Muscle of back (tissue), 11 donors: ENCODE data around the gene PDPR. TPM values are rescaled to one million over a fixed set of nuclear protein-coding genes. Genes with fewer than 3 reads are reported as not detected.
"Not testable (repeated sequence)": the region's sequence is repeated elsewhere in the genome, so short reads cannot be mapped to it uniquely, and the experiment has no call there.

ENCODE experiments used
- DNase-seq, 3 donors: peaks; one replicate each; pipeline versions ENCODE4 v3.0.0 to v3.0.0-alpha.2; 2013
- polyA plus RNA-seq, 10 donors: library from polyadenylated mRNA; unstranded; fragments of 120-200 nt; gene quantifications; one replicate each; pipeline ENCODE4 v1.2.1, GENCODE V29; 2013; ENCODE audit not compliant: insufficient read length in 10 of 10

PDPR gene
- polyA plus RNA-seq, 10 donors = 11.9 to 30.1 (median 21.8) TPM

DNA sequence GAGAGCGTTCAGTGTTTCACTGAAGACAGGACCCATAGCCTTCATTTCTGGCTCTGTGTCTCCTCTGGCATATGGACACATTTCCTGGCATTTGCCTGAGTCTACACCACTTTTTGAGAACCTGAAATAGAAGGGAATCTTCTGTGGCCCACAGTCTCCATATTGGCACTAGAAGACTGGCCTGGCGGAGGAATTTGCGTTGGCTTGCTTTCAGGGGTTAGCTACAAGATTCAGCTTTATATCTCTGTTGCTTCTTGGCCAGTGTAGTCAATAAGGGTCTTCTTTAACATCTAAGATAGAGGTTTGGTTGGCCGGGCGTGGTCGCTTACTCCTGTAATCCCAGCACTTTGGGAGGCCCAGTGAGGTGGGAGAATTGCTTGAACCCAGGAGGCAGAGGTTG, 46.7 kb downstream of the PDPR start:
- DNase-seq = no peak

DNA sequence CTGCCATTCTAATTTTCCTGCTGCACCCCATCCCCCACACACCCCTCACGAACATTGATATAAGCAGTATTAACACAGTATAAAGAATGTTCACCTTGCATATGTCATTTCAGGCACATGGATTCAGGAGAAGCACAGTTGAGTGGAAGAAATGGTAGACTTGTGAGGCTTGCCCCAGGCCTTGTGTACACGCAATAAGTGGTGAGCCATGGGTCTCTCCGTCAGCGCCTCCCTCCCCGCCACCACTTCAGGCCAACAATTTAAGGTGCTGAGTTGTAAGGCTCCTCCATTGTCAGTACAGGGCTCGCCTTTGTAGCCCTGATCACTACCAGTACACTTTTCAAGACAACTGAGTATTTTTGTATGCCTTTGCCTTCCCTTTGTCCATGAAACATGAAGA, 47.2 kb downstream of the PDPR start:
- no peak for DNase-seq

DNA sequence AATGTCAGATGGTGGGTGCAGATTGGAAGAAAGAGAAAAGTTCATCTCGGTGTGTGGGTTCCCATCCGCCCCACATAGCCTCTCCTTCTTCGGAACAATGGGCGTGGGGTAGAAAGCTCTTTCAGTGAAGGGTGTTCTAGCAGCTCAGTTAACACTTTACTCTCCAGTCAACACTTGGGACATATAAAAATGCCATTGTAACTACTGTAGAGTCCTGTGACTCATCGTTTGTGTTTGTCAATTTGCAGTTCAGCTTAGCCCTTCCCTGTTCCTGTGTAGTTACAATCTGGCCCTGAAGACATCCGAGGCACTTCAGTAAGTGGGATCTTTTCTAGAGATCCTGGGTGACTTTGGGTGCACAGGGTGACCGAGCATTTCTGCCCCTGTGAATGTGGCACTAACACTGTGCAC, 47.9 kb downstream of the PDPR start:
- no peak for DNase-seq

GRCh38 chr16:70163596-70163995, 49.5 kb downstream of the PDPR start:
- no peak for DNase-seq

DNA sequence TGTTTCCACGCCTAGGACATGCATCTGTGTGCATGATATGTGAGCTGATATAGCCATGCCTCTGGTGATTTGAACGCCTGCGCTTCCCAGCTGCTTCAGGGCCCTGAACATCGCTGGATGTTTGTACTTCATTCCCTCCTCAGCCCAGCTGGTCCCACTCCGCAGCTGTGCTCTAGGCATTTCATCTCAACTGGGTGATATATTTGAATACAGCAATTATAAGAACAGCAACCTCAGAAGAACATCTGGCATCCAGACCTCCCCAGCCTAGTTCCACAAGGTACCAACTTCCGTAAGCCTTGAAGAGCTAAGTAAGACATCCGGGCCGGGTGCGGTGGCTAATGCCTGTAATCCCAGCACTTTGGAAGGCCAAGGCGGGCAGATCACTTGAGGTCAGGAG, 52.6 kb downstream of the PDPR start:
- not testable (repeated sequence) for DNase-seq

GRCh38 chr16:70173212-70173837, 59.2 kb downstream of the PDPR start, which contains the start of gene CLEC18C:
Gene CLEC18C (plus strand): TSS chr16:70173787. CDS start chr16:70174279, 492 bp downstream.
- DNase-seq = not testable (repeated sequence)

DNA sequence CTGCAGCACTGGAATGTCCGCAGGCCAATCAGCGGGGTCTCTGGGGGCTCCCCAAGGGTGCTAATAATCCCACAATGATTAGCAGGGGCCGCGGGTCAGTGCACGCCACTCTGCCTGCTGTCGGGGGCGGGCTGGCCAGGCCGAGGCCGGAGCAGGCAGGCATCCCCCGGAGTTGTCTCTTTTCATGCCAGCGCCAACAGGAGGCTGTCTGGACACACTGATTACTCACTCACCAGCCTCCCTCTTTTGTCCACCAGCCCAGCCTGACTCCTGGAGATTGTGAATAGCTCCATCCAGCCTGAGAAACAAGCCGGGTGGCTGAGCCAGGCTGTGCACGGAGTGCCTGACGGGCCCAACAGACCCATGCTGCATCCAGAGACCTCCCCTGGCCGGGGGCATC, 59.8 kb downstream of the PDPR start:
- DNase-seq = not testable (repeated sequence)

DNA sequence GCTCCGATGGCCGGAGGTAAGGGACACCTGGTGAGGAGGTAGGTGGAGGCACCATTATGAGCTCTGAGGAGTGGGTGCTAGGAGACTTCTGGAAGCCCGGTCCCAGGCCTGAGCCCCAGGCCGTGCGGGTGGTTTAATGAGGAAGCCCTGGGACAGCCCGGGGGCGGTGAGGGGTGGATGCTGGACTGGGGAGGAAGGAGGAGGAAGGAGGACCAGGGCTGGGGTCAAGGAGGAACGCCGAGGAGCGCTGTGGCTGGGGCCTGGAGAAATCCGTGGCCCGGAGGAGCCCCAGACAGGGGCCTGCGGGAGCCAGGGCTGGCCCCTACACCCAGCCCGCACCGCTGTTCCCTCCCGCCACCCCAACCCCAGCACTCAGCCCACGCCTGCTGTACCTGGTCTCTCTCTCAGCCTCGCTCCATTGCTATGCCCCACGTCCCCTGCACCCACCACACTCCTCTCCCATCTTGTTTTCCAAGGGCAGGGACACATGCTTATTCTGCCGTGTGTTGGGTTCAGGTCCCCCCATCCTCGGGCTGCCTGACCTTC, 60.3 kb downstream of the PDPR start:
- DNase-seq = not testable (repeated sequence)

- DNase-seq = not testable (repeated sequence)
These were observed 73.9 kb downstream of the PDPR start for GRCh38 chr16:70187858-70188607.

- not testable (repeated sequence) for DNase-seq
These were observed 74.4 kb downstream of the PDPR start for GRCh38 chr16:70188608-70188915.

DNA sequence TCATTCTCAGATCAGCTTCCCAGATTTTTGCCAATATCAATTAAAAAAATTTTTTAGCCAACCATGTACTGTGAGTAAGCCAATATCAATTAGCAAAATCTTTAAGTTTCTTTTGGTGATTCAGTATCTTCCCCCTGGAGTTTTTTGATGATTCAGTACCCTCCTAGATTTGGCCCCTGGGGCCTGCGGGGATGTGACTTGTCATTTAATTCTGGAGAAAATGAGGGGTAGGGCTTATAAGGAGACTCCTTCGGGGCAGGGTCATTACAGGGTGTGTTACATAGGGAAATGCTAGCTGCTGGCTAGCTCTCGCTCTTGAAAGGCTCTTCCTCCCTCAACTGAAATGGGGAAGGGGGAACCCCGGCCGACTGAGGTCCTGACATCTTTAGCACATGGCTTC, 76.4 kb downstream of the PDPR start:
- not testable (repeated sequence) for DNase-seq

- DNase-seq = not testable (repeated sequence)
These were observed 82.7 kb downstream of the PDPR start for GRCh38 chr16:70196683-70197300.

- not testable (repeated sequence) for DNase-seq
These were observed 83.5 kb downstream of the PDPR start for GRCh38 chr16:70197611-70198010.

DNA sequence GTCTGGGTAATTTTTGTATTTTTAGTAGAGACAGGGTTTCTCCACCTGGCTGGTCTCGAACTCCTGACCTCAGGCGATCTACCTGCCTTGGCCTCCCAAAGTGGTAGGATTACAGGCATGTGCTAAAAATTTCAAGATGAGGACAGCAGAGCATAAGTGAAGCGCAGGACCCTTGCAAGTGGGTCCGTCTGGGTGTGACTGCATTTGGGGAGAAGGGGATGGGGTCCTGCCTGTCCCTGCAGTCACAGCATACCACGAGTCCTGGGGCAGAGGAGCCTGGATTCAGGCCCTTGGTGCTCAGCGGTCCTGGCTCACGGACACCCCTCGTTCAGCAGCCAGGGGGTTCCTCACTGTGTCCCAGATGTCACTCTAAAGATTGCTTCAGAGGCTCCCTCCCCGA, 84.1 kb downstream of the PDPR start:
- not testable (repeated sequence) for DNase-seq

GRCh38 chr16:70198666-70199065, 84.5 kb downstream of the PDPR start:
- DNase-seq = not testable (repeated sequence)

GRCh38 chr16:70199170-70199569, 85.0 kb downstream of the PDPR start:
- not testable (repeated sequence) for DNase-seq

DNA sequence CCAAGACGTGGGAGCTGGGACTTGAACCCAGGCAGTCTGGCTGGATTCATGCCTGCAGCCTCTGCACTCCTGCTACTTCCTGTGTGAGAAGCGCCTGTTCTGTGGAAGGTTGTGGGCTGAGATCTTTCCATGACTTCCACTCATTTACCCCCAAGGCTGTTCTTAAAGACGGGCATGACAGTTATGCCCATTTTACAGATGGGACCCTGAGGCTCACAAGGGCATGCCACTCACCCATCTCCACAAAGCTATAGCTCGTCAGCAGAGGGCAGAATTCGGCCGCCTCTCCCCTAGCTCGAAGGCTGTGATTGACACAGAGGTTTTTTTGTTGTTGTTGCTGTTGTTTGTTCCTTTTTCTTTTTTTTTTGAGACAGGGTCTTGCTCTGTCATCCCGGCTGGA, 85.9 kb downstream of the PDPR start:
- DNase-seq = not testable (repeated sequence)

- not testable (repeated sequence) for DNase-seq
These were observed 89.4 kb downstream of the PDPR start for GRCh38 chr16:70203508-70203907.

DNA sequence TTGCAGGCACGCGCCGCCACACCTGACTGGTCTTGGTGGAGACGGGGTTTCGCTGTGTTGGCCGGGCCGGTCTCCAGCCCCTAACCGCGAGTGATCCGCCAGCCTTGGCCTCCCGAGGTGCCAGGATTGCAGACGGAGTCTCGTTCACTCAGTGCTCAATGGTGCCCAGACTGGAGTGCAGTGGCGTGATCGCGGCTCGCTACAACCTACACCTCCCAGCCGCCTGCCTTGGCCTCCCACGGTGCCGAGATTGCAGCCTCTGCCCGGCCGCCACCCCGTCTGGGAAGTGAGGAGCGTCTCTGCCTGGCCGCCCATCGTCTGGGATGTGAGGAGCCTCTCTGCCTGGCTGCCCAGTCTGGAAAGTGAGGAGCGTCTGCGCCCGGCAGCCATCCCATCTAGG, 89.9 kb downstream of the PDPR start:
- DNase-seq = not testable (repeated sequence)

- DNase-seq = not testable (repeated sequence)
These were observed 90.7 kb downstream of the PDPR start for GRCh38 chr16:70204668-70205405.

- not testable (repeated sequence) for DNase-seq
These were observed 92.2 kb downstream of the PDPR start for GRCh38 chr16:70206382-70206781.
